ENCODE data around the gene LINS1. TPM values are rescaled to one million over a fixed set of nuclear protein-coding genes. Genes with fewer than 3 reads are reported as not detected.
A peak's percentile ranks its signal among the peaks of the same experiment; 100 is the strongest.

LINS1 gene
- total RNA-seq (2014; rRNA removed; shearing (Covaris generic)): 13.6 and 20.4 TPM in 2 replicates
- polyA plus RNA-seq (2016; fragmentation: Nextera tagmentation; extraction: Ambion mirVana): 6.8 and 9.6 TPM in 2 replicates

- Histone ChIP-seq H3K27ac (peak within 1 kb of the TSS; percentile 54), H3K9ac (peak within 1 kb of the TSS; percentile 90)
- in situ Hi-C loops (cut with MboI): no loop called here
Measured at GRCh38 chr15:100602064-100602822, at the start of gene LINS1, which contains the start of gene ASB7. Gene LINS1, minus strand, starts transcription at chr15:100602184. Its CDS starts 21,342 bp downstream, at chr15:100580842. Gene ASB7, plus strand, starts transcription at chr15:100602589. Its CDS starts 9,628 bp downstream, at chr15:100612217.

GRCh38 chr15:100651253-100651652 lies 49.3 kb upstream of the LINS1 start:
- H2AFZ ChIP-seq: no peak overlapping the region
- 54 to 56% methylated on average over 5 of the region's 5 CpGs for WGBS, 2 experiments (ENCODE audit: low coverage in 1 of 2, low lambda C conversion rate in 2 of 2, missing lambda C conversion rate in 2 of 2)
- H3K27ac ChIP-seq: no peak overlapping the region
- no peak overlapping the region for H3K9ac ChIP-seq
- in situ Hi-C loops (cut with MboI): no loop called here
- no peak overlapping the region for H3K4me3 ChIP-seq
- H3K36me3 ChIP-seq (ENCODE audit: low read depth): 0 out of 2 replicates have a peak, but pooled peaks cover 4% of the 10 kb centered on the region
- H3K9me2 ChIP-seq (ENCODE audit: insufficient read depth): no peaks in the 10 kb centered on the region
- H3K4me2 ChIP-seq (ENCODE audit: unreplicated experiment): no peak overlapping the region
- H4K20me1 ChIP-seq (ENCODE audit: insufficient read depth): no peaks in the 10 kb centered on the region
- H3K79me2 ChIP-seq (ENCODE audit: insufficient read depth): peaks cover 5% of the 10 kb centered on the region; the same call in 1 of the 2 replicates
- TF ChIP-seq EZH2 (IDR thresholded peaks at IDR 0.05; ENCODE audit: insufficient read depth, poor library complexity, severe bottlenecking): no peak
- TF ChIP-seq EZH2phosphoT487 (IDR thresholded peaks at IDR 0.05; ENCODE audit: insufficient read depth, low read depth): no peak
- H3K27me3 ChIP-seq (replicated peaks; ENCODE audit: insufficient read depth): no peaks in the 10 kb centered on the region
- no peaks in the 10 kb centered on the region for H3K9me3 ChIP-seq (ENCODE audit: low read depth)
- peak; percentile 67 for DNase-seq
- peaks cover 4% of the 10 kb centered on the region; the same call in 1 of the 2 replicates for H3F3A ChIP-seq (ENCODE audit: insufficient read depth)
- H3K4me1 ChIP-seq (ENCODE audit: insufficient read depth): no peaks in the 10 kb centered on the region

More at GRCh38 chr15:100602064-100602822, at the start of gene LINS1, which contains the start of gene ASB7:
- no peaks in the 10 kb centered on the region for H3K27me3 ChIP-seq (replicated peaks; ENCODE audit: insufficient read depth)
- peak; percentile 100 for DNase-seq
- H2AFZ ChIP-seq: peak within 1 kb of the TSS; percentile 93
- 1 to 2% methylated on average over 46 to 48 of the region's 51 CpGs for WGBS, 2 experiments (ENCODE audit: low coverage in 1 of 2, low lambda C conversion rate in 2 of 2, missing lambda C conversion rate in 2 of 2)
- H3K4me2 ChIP-seq (ENCODE audit: unreplicated experiment): peak within 1 kb of the TSS; percentile 93
- no peaks in the 10 kb centered on the region for H3F3A ChIP-seq (ENCODE audit: insufficient read depth)
- no peaks in the 10 kb centered on the region for H3K9me3 ChIP-seq (ENCODE audit: low read depth)
- peaks cover 95% of the 10 kb centered on the region for H3K79me2 ChIP-seq (ENCODE audit: insufficient read depth)
- peaks cover 5% of the 10 kb centered on the region; the same call in 1 of the 2 replicates for H3K36me3 ChIP-seq (ENCODE audit: low read depth)
- no peak for TF ChIP-seq EZH2 (IDR thresholded peaks at IDR 0.05; ENCODE audit: insufficient read depth, poor library complexity, severe bottlenecking)
- no peak for TF ChIP-seq EZH2phosphoT487 (IDR thresholded peaks at IDR 0.05; ENCODE audit: insufficient read depth, low read depth)
- no peaks in the 10 kb centered on the region for H3K9me2 ChIP-seq (ENCODE audit: insufficient read depth)
- H3K4me1 ChIP-seq (ENCODE audit: insufficient read depth): peaks cover 19% of the 10 kb centered on the region; the same call in 1 of the 2 replicates
- H3K4me3 ChIP-seq: peak within 1 kb of the TSS; percentile 97
- H4K20me1 ChIP-seq (ENCODE audit: insufficient read depth): no peaks in the 10 kb centered on the region

GRCh38 chr15:100650685-100651084 lies 48.7 kb upstream of the LINS1 start:
- Histone ChIP-seq H3F3A (ENCODE audit: insufficient read depth) (peaks cover 4% of the 10 kb centered on the region; the same call in 1 of the 2 replicates), H3K4me3 (no peak overlapping the region), H2AFZ (no peak overlapping the region), H3K9me3 (ENCODE audit: low read depth) (no peaks in the 10 kb centered on the region), H3K4me1 (ENCODE audit: insufficient read depth) (no peaks in the 10 kb centered on the region), H3K4me2 (ENCODE audit: unreplicated experiment) (no peak overlapping the region), H3K36me3 (ENCODE audit: low read depth) (0 out of 2 replicates have a peak, but pooled peaks cover 4% of the 10 kb centered on the region), H3K79me2 (ENCODE audit: insufficient read depth) (peaks cover 10% of the 10 kb centered on the region; the same call in 1 of the 2 replicates), H3K27me3 (replicated peaks; ENCODE audit: insufficient read depth) (no peaks in the 10 kb centered on the region), H3K9me2 (ENCODE audit: insufficient read depth) (no peaks in the 10 kb centered on the region), H4K20me1 (ENCODE audit: insufficient read depth) (no peaks in the 10 kb centered on the region), H3K9ac (no peak overlapping the region), H3K27ac (no peak overlapping the region)
- WGBS, 2 experiments (ENCODE audit: low coverage in 1 of 2, low lambda C conversion rate in 2 of 2, missing lambda C conversion rate in 2 of 2): 95 to 97% methylated on average over 1 of the region's 1 CpG
- DNase-seq: no peak
- in situ Hi-C loops (cut with MboI): no loop called here
- no peak for TF ChIP-seq EZH2phosphoT487 (IDR thresholded peaks at IDR 0.05; ENCODE audit: insufficient read depth, low read depth)
- no peak for TF ChIP-seq EZH2 (IDR thresholded peaks at IDR 0.05; ENCODE audit: insufficient read depth, poor library complexity, severe bottlenecking)

GRCh38 chr15:100648951-100649350 lies 47.0 kb upstream of the LINS1 start:
- Histone ChIP-seq H3K27me3 (replicated peaks; ENCODE audit: insufficient read depth) (no peaks in the 10 kb centered on the region), H3K4me1 (ENCODE audit: insufficient read depth) (no peaks in the 10 kb centered on the region), H3K4me3 (no peak overlapping the region), H3K36me3 (ENCODE audit: low read depth) (0 out of 2 replicates have a peak, but pooled peaks cover 4% of the 10 kb centered on the region), H3K9me2 (ENCODE audit: insufficient read depth) (no peaks in the 10 kb centered on the region), H4K20me1 (ENCODE audit: insufficient read depth) (no peaks in the 10 kb centered on the region), H3K9me3 (ENCODE audit: low read depth) (no peaks in the 10 kb centered on the region), H3K9ac (no peak overlapping the region), H3K79me2 (ENCODE audit: insufficient read depth) (peaks cover 28% of the 10 kb centered on the region), H3K4me2 (ENCODE audit: unreplicated experiment) (no peak overlapping the region), H3F3A (ENCODE audit: insufficient read depth) (peaks cover 4% of the 10 kb centered on the region; the same call in 1 of the 2 replicates), H3K27ac (no peak overlapping the region), H2AFZ (no peak overlapping the region)
- no peak for DNase-seq
- in situ Hi-C loops (cut with MboI): no loop called here
- 92% methylated on average over 8 of the region's 8 CpGs for WGBS, 2 experiments (ENCODE audit: low coverage in 1 of 2, low lambda C conversion rate in 2 of 2, missing lambda C conversion rate in 2 of 2)
- no peak for TF ChIP-seq EZH2phosphoT487 (IDR thresholded peaks at IDR 0.05; ENCODE audit: insufficient read depth, low read depth)
- no peak for TF ChIP-seq EZH2 (IDR thresholded peaks at IDR 0.05; ENCODE audit: insufficient read depth, poor library complexity, severe bottlenecking)
